Coronary artery (tissue), 2 donors: ENCODE measurements around the gene TBC1D3G.
"Not testable (repeated sequence)": the region's sequence is repeated elsewhere in the genome, so short reads cannot be mapped to it uniquely, and the experiment has no call there.

ENCODE experiments used
- DNase-seq: peaks from one replicate; pipeline ENCODE4 v3.0.0-alpha.2; 2017; ENCODE audit warnings: low spot score
- H3K27ac ChIP-seq, 2 donors: fragments of 200-600 bp; sonication (generic); one replicate each; pipeline ENCODE4 v1.5.1; 2016 to 2019
- H3K4me3 ChIP-seq: fragments of 200-600 bp; sonication (generic); 2 replicates; pipeline ENCODE4 v1.5.1; 2016; ENCODE audit warnings: mild to moderate bottlenecking, moderate library complexity

Gene TBC1D3G

DNA sequence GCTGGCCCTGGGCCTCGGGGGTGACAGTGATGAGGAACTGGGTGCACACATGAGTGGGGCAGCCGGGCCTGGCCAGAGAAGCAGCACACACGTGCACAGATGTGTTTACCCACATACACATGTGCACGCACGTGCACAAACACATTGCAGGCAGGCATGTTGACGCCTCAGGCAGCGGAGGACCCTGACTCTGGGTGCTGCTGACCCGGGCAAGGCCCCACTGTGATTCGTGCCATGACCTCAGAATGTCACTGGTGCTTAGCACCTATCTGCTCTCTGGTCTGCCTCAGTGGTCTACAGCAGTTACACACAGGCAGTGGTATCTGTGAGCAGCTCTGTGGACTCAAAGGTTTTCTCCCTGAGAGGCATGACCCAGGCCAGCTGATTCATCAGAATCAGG lies at the start of gene TBC1D3G:
Gene TBC1D3G (plus strand): TSS at position 301 of the 400 bp plus-strand sequence. CDS start 1,528 bp downstream, outside the sequence.
- not testable (repeated sequence) for H3K27ac ChIP-seq, H3K4me3 ChIP-seq, DNase-seq

DNA sequence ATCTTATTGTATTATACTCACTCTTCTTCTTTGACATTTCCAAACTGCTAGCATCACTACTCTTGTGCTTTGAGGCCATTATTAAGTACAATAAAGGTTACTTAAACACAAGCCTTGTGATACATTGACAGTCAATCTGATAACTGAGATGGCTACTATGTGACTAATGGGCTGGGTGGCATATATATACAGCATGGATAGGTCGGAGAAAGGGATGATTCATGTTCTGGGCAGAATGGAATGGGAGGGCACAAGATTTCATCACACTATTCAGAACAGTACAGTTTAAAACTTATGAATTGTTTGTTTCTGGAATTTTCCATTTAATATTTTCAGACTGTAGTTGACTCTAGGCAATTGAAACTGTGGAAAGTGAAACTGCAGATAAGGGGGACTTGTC lies 40.4 kb upstream of the TBC1D3G start:
- H3K4me3 ChIP-seq, DNase-seq, H3K27ac ChIP-seq: not testable (repeated sequence)

DNA sequence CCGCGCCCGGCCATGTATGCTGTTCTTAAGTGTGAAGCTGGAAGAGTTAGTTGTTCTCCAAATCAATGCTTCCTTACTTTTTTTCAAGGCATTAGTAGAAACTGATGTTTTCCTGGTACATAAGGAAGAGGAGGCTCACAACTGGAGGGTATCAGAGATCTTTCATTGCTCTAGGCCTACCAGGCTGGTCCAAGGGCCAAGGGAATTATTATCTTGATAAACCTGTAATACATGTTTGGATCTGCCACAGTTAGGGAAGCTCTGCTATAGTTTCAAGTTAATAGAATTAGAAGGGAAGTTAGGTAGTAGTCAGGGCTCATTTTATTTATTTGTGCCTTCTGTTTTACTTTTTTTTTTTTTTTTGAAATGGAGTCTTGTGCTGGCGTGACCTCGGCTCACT lies 39.5 kb upstream of the TBC1D3G start:
- H3K4me3 ChIP-seq, H3K27ac ChIP-seq, DNase-seq: not testable (repeated sequence)

DNA sequence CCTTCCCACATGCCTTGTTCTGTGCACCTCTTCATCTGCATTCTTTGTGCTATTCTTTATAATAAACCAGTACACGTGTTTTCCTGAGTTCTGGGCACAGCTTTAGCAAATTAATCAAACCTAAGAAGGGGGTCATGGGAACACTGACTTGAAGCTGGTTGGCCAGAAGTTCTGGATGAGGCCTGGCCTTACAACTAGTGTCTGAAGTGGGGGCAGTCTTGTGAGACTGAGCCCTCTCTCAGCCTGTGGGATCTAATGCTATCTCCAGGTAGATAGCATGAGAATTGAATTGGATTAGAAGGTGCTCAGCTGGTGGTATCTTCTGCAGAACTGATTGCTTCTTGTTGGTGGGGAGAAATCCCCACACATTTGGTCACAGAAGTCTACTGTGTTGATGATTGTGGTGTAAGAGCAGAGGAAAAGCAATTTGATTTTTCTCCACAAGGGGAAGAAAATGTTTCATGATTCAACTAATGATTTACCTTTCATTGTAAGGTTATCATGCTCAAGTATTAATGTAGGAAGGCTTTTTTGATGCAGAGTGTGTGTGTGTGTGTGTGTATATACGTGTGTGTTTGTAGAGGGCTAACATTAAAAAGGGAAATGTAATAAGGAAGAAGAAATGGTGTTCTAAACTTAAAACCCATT lies 33.6 kb upstream of the TBC1D3G start:
- DNase-seq, H3K27ac ChIP-seq: not testable (repeated sequence)

DNA sequence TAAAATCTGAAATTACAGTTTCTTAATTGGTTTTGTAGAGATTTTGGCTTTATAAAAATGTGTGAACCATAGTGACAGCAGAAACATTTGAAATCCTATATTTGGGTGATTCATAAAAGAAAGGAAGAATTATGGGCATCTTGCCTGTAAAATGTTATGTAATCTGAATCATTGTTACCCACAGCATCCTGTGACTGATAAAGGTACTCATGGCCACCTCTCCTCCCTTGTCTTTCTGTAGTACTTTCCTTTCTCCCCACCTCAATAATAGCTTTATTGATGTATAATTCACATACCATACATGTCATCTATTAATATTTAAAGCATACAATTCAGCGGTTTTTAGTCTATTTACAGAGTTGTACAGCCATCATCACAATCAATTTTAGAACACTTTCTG lies 28.5 kb upstream of the TBC1D3G start:
- not testable (repeated sequence) for H3K27ac ChIP-seq, DNase-seq, H3K4me3 ChIP-seq

More for the DNA sequence above, 33.6 kb upstream of the TBC1D3G start:
- H3K4me3 ChIP-seq, result not testable (repeated sequence)

DNA sequence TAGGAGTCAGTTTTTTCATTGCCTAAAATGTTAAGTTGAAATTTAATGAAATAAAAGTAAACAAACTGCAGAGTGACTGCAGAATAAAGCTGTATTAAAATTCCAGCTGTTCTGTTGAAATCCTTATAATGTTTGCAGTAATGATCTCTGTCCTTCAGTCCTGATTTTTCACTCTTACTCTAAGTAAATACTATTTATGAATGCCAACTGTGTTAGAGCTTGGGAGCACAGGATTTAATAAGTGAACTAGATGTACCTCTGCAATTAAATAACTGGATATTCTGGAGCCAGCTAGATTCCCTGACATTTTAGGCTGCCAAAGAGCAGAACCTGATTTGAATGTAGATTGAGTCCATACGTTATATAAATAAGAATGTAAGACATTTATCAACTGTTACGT lies 7.9 kb upstream of the TBC1D3G start:
- DNase-seq, H3K4me3 ChIP-seq: not testable (repeated sequence)

DNA sequence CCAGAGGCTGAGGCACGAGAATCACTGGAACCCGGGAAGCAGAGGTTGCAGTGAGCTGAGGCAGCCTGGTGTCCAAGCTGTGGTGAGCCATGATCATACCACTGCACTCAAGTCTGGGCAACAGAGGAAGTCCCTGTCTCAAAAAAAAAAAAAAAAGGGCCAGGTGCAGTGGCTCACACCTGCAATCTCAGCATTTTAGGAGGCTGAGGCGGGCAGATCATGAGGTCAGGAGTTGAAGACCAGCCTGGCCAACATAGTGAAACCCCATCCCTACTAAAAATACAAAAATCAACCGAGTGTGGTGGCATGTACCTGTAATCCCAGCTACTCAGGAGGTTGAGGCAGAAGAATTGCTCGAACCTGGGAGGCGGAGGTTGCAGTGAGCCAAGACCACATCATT lies 38.8 kb downstream of the TBC1D3G start:
- DNase-seq, H3K27ac ChIP-seq, H3K4me3 ChIP-seq: not testable (repeated sequence)

More for the DNA sequence above, 7.9 kb upstream of the TBC1D3G start:
- H3K27ac ChIP-seq, result not testable (repeated sequence)

DNA sequence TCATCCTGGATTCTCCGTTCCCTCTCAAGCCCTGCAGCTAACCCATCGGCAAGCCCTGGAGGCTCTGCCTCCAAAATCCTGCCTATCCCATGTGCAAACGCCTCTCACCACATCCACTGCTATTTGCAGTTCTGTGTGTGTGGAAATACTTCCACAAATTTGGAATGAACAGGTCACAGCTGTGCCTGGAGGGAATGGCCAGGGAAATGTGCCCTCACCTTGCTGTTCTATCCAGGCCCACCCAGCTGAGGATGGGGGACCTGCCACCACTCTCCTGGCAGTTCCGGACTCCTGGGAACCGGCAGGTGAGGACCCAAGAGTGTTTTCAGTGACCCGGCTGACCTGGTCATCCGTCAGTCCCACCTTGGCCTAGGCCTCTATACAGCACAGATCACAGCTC lies 52.3 kb downstream of the TBC1D3G start:
- DNase-seq, H3K27ac ChIP-seq, H3K4me3 ChIP-seq: not testable (repeated sequence)
